Measurements from ENCODE around the gene RCAN2.

GRCh38 chr6:46248143-46248542 is 243.1 kb downstream of the RCAN2 start:
- TF ChIP-seq CTCF (IDR thresholded peaks at IDR 0.05): no peak
- TF ChIP-seq POLR2A (IDR thresholded peaks at IDR 0.05): no peak

All from gastroesophageal sphincter (tissue), 3 donors.